ENCODE measurements around the gene BGN.

BGN gene

DNA sequence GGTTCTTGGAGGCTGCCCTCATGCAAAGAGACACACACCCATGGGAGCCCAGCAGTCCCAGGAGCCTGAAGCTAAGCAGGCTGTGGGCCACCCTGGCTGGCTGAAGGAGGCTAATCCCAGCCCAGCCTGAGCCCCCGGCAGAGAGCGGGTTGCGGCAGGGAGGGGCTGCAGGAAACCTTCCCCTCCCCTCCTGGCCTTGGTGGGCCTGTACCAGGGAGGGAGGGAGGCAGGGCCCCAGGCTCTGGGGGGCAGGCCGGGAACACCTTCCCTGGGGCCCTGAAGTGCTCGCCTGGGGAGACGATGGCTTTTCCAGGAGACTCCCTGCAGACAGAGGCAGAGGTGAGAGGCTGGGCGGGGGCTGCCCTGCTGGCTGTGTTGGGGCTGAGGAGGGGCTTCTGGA, 3.7 kb downstream of the BGN start:
- no peak for TF ChIP-seq CTCF (IDR thresholded peaks at IDR 0.05; ENCODE audit: low read depth, low read length)
- no peak for DNase-seq (ENCODE audit: extremely low read depth, low read depth)

- TF ChIP-seq CTCF (IDR thresholded peaks at IDR 0.05; ENCODE audit: low read depth, low read length), result no peak
These were observed 4.6 kb downstream of the BGN start for GRCh38 chrX:153499341-153499740.

DNA sequence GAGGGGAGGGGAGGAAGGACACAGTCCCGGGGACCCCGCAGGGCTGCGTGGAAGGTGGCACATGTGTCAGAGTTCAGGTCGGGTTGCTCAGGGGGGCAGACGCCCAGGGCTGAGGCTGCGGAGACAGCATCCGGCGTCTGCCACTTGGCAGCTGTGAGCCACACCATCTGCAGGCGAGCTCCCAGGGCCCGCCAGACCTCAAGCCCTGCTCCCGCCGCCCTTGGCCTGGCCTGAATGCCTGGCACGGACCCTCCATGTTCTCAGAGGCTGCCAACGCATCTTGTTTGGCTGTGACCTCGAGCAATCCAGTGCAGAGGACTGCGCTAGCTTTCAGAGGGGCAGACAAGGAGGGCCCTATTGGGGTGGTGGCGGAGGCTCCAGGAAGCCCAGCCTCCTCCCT, 5.1 kb downstream of the BGN start:
- TF ChIP-seq CTCF (IDR thresholded peaks at IDR 0.05; ENCODE audit: low read depth, low read length), result no peak
- DNase-seq (ENCODE audit: extremely low read depth, low read depth), result no peak

More at GRCh38 chrX:153499341-153499740, 4.6 kb downstream of the BGN start:
- DNase-seq (ENCODE audit: extremely low read depth, low read depth), result no peak

DNA sequence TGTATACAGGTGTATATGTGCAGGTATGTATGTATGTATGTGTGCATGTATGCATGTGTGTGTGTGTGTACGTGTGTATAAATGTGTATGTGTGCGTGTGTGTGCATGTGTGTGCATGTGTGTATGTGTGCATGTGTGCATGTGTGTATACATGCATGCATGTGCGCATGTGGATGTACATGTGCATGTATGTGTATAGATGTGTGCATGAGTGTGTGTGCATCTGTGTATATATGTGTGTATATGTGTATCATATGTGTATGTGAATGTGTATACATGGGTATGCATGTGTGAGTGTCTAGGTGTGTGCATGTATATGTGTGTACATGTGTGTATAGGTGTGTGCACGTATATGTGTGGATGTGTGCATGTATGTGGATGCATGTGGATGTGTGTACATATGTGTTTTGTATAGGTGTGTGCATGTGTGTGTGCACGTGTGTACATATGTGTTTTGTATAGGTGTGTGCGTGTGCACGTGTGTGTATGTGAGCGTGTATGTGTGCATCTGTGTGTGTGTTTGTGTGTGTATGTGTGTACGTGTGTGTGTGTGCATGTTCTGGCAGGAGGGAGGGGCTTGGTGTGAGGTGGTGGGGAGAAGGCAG, 6.0 kb downstream of the BGN start:
- DNase-seq (ENCODE audit: extremely low read depth, low read depth), result no peak
- TF ChIP-seq CTCF (IDR thresholded peaks at IDR 0.05; ENCODE audit: low read depth, low read length), result no peak

DNA sequence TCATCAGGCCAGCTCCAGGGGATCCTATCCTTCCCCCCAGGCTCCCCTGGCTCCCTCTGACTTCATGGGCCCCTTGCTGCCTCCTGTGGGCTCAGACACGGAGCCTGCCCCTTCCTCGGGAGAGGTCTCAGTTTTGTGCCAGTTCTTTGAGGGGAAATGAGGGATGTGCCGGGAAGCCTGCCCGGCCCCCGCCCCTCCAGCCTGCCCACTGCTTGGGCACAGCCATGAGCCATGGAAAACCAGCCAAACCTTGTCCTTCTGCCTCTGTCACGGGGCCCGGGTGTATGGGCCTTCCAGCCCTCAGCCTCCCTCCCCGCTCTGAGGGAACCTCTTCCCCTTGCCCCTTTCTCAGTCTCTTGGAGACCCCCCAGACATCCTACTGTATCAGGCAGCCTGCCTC, 6.8 kb downstream of the BGN start:
- no peak for DNase-seq (ENCODE audit: extremely low read depth, low read depth)

DNA sequence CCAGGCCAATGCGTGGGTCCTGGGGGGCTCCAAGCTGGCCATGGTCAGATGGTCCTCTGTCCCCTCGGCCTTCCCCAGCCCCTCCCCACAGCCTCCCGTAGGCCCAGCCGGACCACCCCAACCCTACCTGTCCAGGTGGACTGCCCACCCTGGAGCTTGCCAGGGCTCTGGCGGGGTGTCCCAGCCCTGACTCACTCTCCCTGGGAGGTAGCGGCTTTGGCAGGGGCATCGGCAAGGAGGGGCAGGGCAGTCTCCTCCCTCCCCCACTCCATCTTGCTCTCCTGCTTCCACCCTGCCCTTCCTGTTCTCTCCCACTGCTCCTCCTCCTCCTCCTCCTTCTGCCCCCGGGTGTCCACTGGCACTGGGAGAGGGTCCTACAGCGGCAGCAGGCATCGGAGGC, 7.4 kb downstream of the BGN start:
- TF ChIP-seq CTCF (IDR thresholded peaks at IDR 0.05; ENCODE audit: low read depth, low read length), result no peak
- DNase-seq (ENCODE audit: extremely low read depth, low read depth), result no peak

More for the DNA sequence above, 6.8 kb downstream of the BGN start:
- no peak for TF ChIP-seq CTCF (IDR thresholded peaks at IDR 0.05; ENCODE audit: low read depth, low read length)

DNA sequence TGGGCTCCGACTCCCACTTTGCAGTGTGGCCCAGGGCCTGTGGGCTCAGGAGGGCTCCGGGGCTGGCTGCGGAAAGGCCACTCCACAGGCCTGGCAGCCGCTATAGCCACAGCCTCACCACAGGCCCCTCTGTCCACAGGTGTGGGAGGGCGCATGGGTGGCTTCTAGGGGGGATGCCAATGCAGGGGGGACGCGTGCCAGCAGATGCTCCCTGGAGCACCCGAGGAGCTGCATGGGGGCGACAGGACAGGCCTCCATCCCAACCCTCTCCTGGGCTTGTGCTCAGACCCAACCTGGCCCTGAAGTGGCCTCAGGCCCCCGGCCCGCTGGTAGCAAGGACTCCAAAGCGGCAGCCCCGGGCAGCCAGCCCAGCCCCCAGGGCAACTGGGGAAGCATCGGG, 8.0 kb downstream of the BGN start:
- no peak for TF ChIP-seq CTCF (IDR thresholded peaks at IDR 0.05; ENCODE audit: low read depth, low read length)
- no peak for DNase-seq (ENCODE audit: extremely low read depth, low read depth)

Data from AG09319 (cell line).